Activated CD4-positive, alpha-beta T cell treated with anti-CD3 and anti-CD28 coated beads for 36 hours (primary cell): ENCODE results near the gene POU5F2. TPM values are rescaled to one million over a fixed set of nuclear protein-coding genes. Genes with fewer than 3 reads are reported as not detected.
A peak's percentile ranks its signal among the peaks of the same experiment; 100 is the strongest.

Source experiments
- ATAC-seq: fragments of 200-7000 bp; cut with Tn5 transposase; one replicate; pipeline ENCODE4 v1.10.0; 2021; ENCODE audit warnings: mild to moderate bottlenecking, moderate library complexity
- CTCF ChIA-PET: fragments of 350-600 bp; sonication (Branson Sonifier 250); formaldehyde crosslinking; loops from one replicate; lab custom pipeline; 2021; ENCODE audit warnings: antibody characterized with exemption; lab: Charles Lee
- POLR2A ChIA-PET: fragments of 350-600 bp; sonication (Branson Sonifier 250); formaldehyde crosslinking; loops from one replicate; lab custom pipeline; 2021; ENCODE audit warnings: antibody characterized with exemption, inconsistent platforms; lab: Charles Lee
- DNase-seq: peaks from one replicate; pipeline ENCODE4 v3.0.0-alpha.2; 2020
- H3K27ac Mint-ChIP-seq: one replicate; pipeline ENCODE4 v1.8.0; 2021; ENCODE audit warnings: mixed read lengths
- H3K27me3 Mint-ChIP-seq: one replicate; pipeline ENCODE4 v1.8.0; 2021; ENCODE audit warnings: mixed read lengths
- H3K36me3 Mint-ChIP-seq: one replicate; pipeline ENCODE4 v1.8.0; 2021; ENCODE audit warnings: low read depth, mixed read lengths
- H3K4me1 Mint-ChIP-seq: one replicate; pipeline ENCODE4 v1.8.0; 2021; ENCODE audit warnings: mixed read lengths
- H3K4me3 Mint-ChIP-seq: one replicate; pipeline ENCODE4 v1.8.0; 2021; ENCODE audit warnings: mild to moderate bottlenecking, moderate library complexity, mixed read lengths
- H3K9me3 Mint-ChIP-seq: one replicate; pipeline ENCODE4 v1.8.0; 2021; ENCODE audit warnings: low read depth, mixed read lengths
- intact Hi-C, 2 experiments: fragments of 100-400 bp; cut with DNase I in 1 of 2; cut with micrococcal nuclease in 1 of 2; formaldehyde crosslinking; loops; one replicate each; pipeline versions ENCODE4 v1.14.2 to v1.15.1; 2022 to 2024; cut with DNase I, micrococcal nuclease
- total RNA-seq, 2 experiments: library from RNA; stranded (reverse); gene quantifications; one replicate each; pipeline ENCODE4 v1.2.3, GENCODE V29; 2021

Gene POU5F2
- total RNA-seq = under 1 TPM; 0.40 to 0.43 TPM

GRCh38 chr5:93741136-93741811, at the start of gene POU5F2:
Gene POU5F2 (minus strand): TSS chr5:93741600. CDS start chr5:93741563, 37 bp downstream.
- Mint-ChIP-seq H3K27me3 (no peaks in the 10 kb centered on the region), H3K4me1 (no peaks in the 10 kb centered on the region), H3K9me3 (peaks cover 5% of the 10 kb centered on the region), H3K27ac (no peak within 1 kb of the TSS), H3K36me3 (peaks cover 53% of the 10 kb centered on the region), H3K4me3 (no peak within 1 kb of the TSS)
- ChIA-PET CTCF (no interaction called here), POLR2A (no interaction called here)
- DNase-seq (no peak), ATAC-seq (no peak)
- intact Hi-C loops = no loop called here

DNA sequence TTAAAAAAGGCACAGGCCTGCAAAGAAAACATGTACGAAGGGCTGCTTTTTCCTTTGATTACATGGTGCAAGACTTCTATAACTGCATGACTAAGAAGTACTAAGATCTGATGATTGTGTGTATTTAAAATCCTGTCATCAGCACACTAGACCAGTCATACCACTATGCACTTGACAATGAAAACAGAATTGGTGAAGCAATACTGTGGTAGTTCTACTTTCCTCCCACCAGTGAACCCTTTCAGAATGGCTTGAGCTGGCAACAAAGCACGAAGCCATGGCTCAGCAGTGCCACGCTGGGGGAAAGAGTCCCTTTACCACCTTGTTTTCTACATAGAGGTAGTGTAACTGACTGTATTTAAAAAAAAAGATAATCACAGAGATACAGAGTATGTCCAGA, 49.0 kb upstream of the POU5F2 start:
- Mint-ChIP-seq H3K27ac (no peak overlapping the region), H3K9me3 (no peaks in the 10 kb centered on the region), H3K4me3 (no peak overlapping the region), H3K4me1 (no peaks in the 10 kb centered on the region), H3K36me3 (peaks cover 7% of the 10 kb centered on the region), H3K27me3 (no peaks in the 10 kb centered on the region)
- DNase-seq = no peak
- CTCF ChIA-PET = interaction anchor here (1.9 kb wide), 1 partner anchor 11 kb away, joined by 10 read pairs; no protein-coding TSS in a partner anchor
- POLR2A ChIA-PET = interaction anchor here (0.6 kb wide), 1 partner anchor 168 kb away, joined by 3 read pairs; no protein-coding TSS in a partner anchor
- ATAC-seq = peak; percentile 47
- intact Hi-C loops = no loop called here

DNA sequence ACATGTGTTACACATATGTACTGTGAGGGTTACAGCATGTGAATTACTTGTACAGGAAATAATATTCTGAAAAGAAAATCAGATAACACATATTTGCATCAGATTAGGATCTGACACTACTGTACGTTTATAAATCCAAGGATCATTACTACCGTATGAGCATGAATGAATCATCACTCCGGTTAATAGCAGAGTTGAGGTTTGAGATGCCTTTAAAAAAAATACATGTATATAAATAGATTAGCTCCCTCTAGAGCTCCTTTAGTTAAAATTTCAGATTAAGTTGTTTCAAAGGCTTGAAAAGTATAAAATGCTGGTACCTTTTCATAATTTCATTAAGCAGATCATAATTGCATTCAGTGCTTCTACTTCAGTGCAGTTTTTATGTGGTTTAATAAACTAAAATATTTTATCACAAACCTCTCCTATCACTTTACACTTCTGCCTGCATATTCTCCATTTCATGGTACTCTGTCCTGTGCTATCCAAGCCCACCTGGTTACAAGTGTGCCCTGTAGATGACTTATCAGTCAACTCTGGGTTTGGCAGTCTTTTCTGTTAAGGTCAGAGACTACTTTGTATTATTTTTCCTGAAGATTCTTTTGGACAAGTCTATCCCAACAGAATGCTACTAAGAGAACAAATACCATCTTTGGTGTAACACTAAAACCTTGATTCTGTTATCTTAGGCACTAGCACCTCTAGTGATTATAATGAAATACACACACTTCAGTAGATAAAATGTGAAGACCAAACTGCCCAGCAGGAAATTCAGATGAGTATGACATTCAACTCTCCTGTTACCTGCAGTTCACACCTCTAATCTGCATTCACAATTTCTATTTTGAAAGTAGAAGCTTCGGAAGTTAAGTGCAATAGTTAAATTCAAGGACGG, 48.0 kb upstream of the POU5F2 start:
- H3K9me3 Mint-ChIP-seq = no peaks in the 10 kb centered on the region
- H3K4me1 Mint-ChIP-seq = no peaks in the 10 kb centered on the region
- H3K27ac Mint-ChIP-seq = no peak overlapping the region
- DNase-seq = no peak
- intact Hi-C loops = no loop called here
- H3K36me3 Mint-ChIP-seq = peaks cover 1% of the 10 kb centered on the region
- no peak overlapping the region for H3K4me3 Mint-ChIP-seq
- ATAC-seq = no peak
- no peaks in the 10 kb centered on the region for H3K27me3 Mint-ChIP-seq
- POLR2A ChIA-PET = no interaction called here
- CTCF ChIA-PET = interaction anchor here (2.6 kb wide), 1 partner anchor 11 kb away, joined by 9 read pairs; no protein-coding TSS in a partner anchor

DNA sequence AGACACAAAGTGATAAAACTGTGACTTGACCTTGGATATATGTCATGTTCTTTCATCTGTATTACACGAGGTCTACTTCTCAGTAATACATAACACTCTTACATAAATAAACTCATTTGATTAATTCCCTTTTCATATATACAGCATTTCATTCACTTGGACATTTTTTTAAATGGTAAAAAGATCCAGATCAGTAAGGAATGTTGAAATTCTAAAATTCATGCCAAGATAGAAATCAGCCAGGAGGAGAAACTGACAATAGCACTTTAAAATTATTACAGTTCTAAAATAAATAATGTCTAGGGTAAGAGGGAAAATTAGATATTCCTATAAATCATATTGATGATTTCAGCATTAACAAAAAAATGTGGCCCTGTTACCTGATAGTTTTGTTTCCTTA, 46.2 kb upstream of the POU5F2 start:
- Mint-ChIP-seq H3K27me3 (no peaks in the 10 kb centered on the region), H3K36me3 (peaks cover 2% of the 10 kb centered on the region), H3K4me1 (no peaks in the 10 kb centered on the region), H3K27ac (no peak overlapping the region), H3K9me3 (no peaks in the 10 kb centered on the region), H3K4me3 (no peak overlapping the region)
- ATAC-seq (no peak), DNase-seq (no peak)
- ChIA-PET CTCF (interaction anchor here (2.6 kb wide), 1 partner anchor 13 kb away, joined by 9 read pairs; no protein-coding TSS in a partner anchor), POLR2A (no interaction called here)
- intact Hi-C loops = no loop called here

DNA sequence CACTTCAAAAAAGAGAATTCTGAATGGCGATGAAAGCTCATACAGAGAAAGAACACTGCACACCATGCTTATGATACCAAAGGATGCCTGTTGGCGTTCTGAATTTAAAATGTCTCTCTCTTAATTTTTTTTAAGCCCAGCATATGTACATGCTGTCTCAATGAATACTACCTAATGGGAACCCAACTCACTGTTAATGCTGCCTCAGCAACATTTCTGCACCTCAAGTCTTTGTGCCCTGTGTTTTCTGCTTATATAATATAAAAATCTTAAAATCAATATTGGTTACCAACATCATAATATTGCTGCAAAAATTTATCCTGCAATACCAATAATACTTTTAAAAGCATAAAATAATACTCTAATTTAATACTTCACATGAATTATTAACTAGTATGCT, 44.1 kb upstream of the POU5F2 start:
- ChIA-PET CTCF (interaction anchor here (0.7 kb wide), 1 partner anchor 156 kb away, joined by 3 read pairs; no protein-coding TSS in a partner anchor), POLR2A (no interaction called here)
- Mint-ChIP-seq H3K36me3 (peaks cover 15% of the 10 kb centered on the region), H3K9me3 (no peaks in the 10 kb centered on the region), H3K27me3 (no peaks in the 10 kb centered on the region), H3K4me3 (no peak overlapping the region), H3K4me1 (no peaks in the 10 kb centered on the region), H3K27ac (no peak overlapping the region)
- intact Hi-C loops = no loop called here
- DNase-seq = no peak
- ATAC-seq = no peak

DNA sequence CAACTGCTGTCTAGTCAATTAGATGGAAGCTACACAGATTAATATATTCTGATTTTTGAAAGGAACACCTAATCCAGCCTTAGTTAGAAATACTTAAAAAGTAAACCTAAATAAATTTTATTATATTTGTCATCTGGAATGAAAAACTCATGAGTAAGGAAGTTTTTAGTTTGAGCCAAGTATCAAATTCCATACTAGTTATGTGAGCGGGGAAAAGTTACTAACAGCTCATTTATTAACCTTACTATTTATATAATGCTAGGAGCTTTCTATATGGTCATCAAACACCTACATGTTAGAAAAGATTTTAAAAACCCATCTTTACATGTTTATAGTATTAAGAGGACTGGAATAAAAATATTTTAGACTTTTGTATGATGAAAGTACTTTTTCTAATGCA, 41.6 kb upstream of the POU5F2 start:
- POLR2A ChIA-PET = no interaction called here
- ATAC-seq (no peak), DNase-seq (no peak)
- intact Hi-C loops = no loop called here
- Mint-ChIP-seq H3K27ac (no peak overlapping the region), H3K9me3 (no peaks in the 10 kb centered on the region), H3K4me1 (no peaks in the 10 kb centered on the region), H3K36me3 (peaks cover 15% of the 10 kb centered on the region), H3K27me3 (no peaks in the 10 kb centered on the region), H3K4me3 (no peak overlapping the region)
- CTCF ChIA-PET = no interaction called here

DNA sequence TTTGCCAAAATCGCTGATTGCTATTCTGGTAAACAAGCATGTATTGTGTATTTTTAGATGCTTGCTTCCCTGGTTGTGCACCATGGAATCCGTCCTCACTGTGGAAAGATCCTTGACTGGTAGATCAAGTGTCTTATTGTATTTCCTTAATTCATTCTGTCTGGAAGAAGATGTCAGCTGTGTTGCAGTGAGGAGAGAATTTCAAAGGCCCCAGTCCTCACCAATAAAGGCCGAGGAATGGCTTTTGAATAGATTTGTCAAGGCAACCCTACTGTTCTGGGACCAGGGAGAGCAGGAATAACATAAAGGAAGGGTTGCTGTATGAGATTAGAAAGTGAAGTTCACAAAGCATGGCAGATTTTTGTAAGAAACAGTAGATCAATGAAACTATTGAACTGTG, 36.2 kb upstream of the POU5F2 start:
- H3K27ac Mint-ChIP-seq = no peak overlapping the region
- peaks cover 2% of the 10 kb centered on the region for H3K9me3 Mint-ChIP-seq
- ChIA-PET POLR2A (no interaction called here), CTCF (no interaction called here)
- no peak for DNase-seq
- intact Hi-C loops = no loop called here
- ATAC-seq = no peak
- H3K36me3 Mint-ChIP-seq = peaks cover 35% of the 10 kb centered on the region
- no peak overlapping the region for H3K4me3 Mint-ChIP-seq
- no peaks in the 10 kb centered on the region for H3K4me1 Mint-ChIP-seq
- no peaks in the 10 kb centered on the region for H3K27me3 Mint-ChIP-seq

DNA sequence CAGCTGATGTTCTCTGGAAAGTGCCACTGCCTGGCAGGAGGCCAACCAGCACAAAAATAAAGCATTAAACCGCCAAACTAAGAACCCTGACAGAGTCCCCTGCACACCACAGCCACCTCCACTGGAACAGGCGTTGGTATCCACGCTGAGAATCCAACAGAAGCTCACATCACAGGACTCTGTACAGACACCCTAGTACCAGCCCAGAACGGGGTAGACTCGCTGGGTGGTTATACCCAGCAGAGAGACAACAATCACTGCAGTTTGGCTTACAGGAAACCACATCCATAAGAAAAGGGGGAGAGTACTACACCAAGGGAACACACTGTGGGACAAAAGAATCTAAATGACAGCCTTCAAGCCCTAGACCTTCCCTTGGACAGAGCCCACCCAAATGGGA, 15.0 kb upstream of the POU5F2 start:
- ATAC-seq = no peak

GRCh38 chr5:93755716-93756115, 14.3 kb upstream of the POU5F2 start:
- Mint-ChIP-seq H3K27ac (no peak overlapping the region), H3K36me3 (peaks cover 23% of the 10 kb centered on the region), H3K4me3 (no peak overlapping the region), H3K4me1 (peaks cover 6% of the 10 kb centered on the region), H3K9me3 (peaks cover 15% of the 10 kb centered on the region), H3K27me3 (no peaks in the 10 kb centered on the region)
- DNase-seq (no peak), ATAC-seq (no peak)
- intact Hi-C loops = no loop called here
- ChIA-PET POLR2A (no interaction called here), CTCF (interaction anchor here (0.8 to 1.1 kb wide), 2 partner anchors 30 to 38 kb away, joined by 3 to 4 read pairs; no protein-coding TSS in a partner anchor)

More for the DNA sequence above, 15.0 kb upstream of the POU5F2 start:
- Mint-ChIP-seq H3K27ac (no peak overlapping the region), H3K4me3 (no peak overlapping the region), H3K4me1 (peaks cover 6% of the 10 kb centered on the region), H3K9me3 (peaks cover 18% of the 10 kb centered on the region), H3K36me3 (peaks cover 29% of the 10 kb centered on the region), H3K27me3 (no peaks in the 10 kb centered on the region)
- intact Hi-C loops = no loop called here
- no peak for DNase-seq
- POLR2A ChIA-PET = interaction anchor here (0.5 kb wide), 1 partner anchor 37 kb away, joined by 3 read pairs; no protein-coding TSS in a partner anchor
- CTCF ChIA-PET = interaction anchor here (1.1 kb wide), 1 partner anchor 39 kb away, joined by 3 read pairs; no protein-coding TSS in a partner anchor

DNA sequence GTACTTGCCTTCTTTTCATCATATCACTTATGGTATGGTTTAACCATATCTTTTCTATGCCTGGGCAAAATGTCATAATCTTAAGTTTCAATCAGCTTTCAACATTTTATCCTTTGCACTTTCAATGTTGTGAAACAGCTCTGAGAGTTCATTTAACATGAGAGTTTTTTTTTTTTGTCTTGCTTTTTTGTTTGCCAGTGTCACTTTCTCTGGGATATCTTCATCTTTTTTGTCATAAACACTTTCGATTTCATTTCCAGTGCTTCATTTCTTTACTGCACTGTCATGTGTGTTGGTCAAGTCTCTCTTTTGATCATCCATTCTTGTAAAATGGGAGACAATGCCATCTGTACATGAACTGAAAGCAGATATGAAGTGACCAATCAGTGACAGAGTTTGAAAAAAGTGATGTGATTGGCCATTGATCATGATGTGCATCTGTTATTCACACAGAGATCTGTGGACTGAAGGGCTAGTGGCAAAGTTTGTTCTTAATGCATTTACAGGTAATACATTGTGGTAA, 7.5 kb upstream of the POU5F2 start:
- no peaks in the 10 kb centered on the region for H3K9me3 Mint-ChIP-seq
- intact Hi-C loops = no loop called here

GRCh38 chr5:93746406-93747056, 5.1 kb upstream of the POU5F2 start:
- POLR2A ChIA-PET = no interaction called here
- Mint-ChIP-seq H3K4me1 (peaks cover 5% of the 10 kb centered on the region), H3K27me3 (no peaks in the 10 kb centered on the region), H3K36me3 (peaks cover 20% of the 10 kb centered on the region), H3K9me3 (peaks cover 1% of the 10 kb centered on the region), H3K27ac (no peak overlapping the region), H3K4me3 (no peak overlapping the region)
- no peak for ATAC-seq
- intact Hi-C loops = no loop called here
- CTCF ChIA-PET = interaction anchor here (0.7 kb wide), 1 partner anchor 1536 kb away, joined by 3 read pairs; no protein-coding TSS in a partner anchor
- DNase-seq = no peak

More for the DNA sequence above, 7.5 kb upstream of the POU5F2 start:
- H3K4me3 Mint-ChIP-seq = no peak overlapping the region
- no peaks in the 10 kb centered on the region for H3K27me3 Mint-ChIP-seq
- peaks cover 9% of the 10 kb centered on the region for H3K4me1 Mint-ChIP-seq
- DNase-seq = no peak
- H3K36me3 Mint-ChIP-seq = peaks cover 4% of the 10 kb centered on the region
- no peak overlapping the region for H3K27ac Mint-ChIP-seq
- ATAC-seq = peak; percentile 68
- CTCF ChIA-PET = no interaction called here
- POLR2A ChIA-PET = interaction anchor here (0.6 kb wide), 2 partner anchors 154 to 1754 kb away, joined by 3 to 4 read pairs; no protein-coding TSS in a partner anchor
